Fibroblast of lung (primary cell): ENCODE results near the gene COQ4. TPM values are rescaled to one million over a fixed set of nuclear protein-coding genes. Genes with fewer than 3 reads are reported as not detected.
"Not testable (repeated sequence)": the region's sequence is repeated elsewhere in the genome, so short reads cannot be mapped to it uniquely, and the experiment has no call there.

Experiments
- DNase-seq, 2 donors: peaks; one replicate each; pipeline versions ENCODE4 v3.0.0 to v3.0.0-alpha.2; 2010; ENCODE audit warnings: low read depth in 2 of 2
- H2AFZ ChIP-seq: 2 replicates; pipeline ENCODE4 v1.5.1; 2012; ENCODE audit warnings: low read length, control low read depth, inconsistent platforms
- H3K27ac ChIP-seq: 2 replicates; pipeline ENCODE4 v1.5.1; 2011; ENCODE audit warnings: low read length, control low read depth; ENCODE audit not compliant: insufficient read depth
- H3K27me3 ChIP-seq: 2 replicates; pipeline ENCODE4 v1.5.1; 2011; ENCODE audit warnings: mild to moderate bottlenecking, low read length; ENCODE audit not compliant: control insufficient read depth, insufficient read depth
- H3K36me3 ChIP-seq: 2 replicates; pipeline ENCODE4 v1.5.1; 2011; ENCODE audit warnings: low read length; ENCODE audit not compliant: control insufficient read depth, insufficient read depth
- H3K4me1 ChIP-seq: 2 replicates; pipeline ENCODE4 v1.5.1; 2011; ENCODE audit warnings: low read length; ENCODE audit not compliant: control insufficient read depth, insufficient read depth; ENCODE audit errors: extremely low read depth
- H3K4me2 ChIP-seq: 2 replicates; pipeline ENCODE4 v1.5.1; 2011; ENCODE audit warnings: low read length, control low read depth; ENCODE audit not compliant: insufficient read depth; ENCODE audit errors: extremely low read depth
- H3K4me3 ChIP-seq, 4 experiments: fragments of 200-600 bp in 1 of 4; sonication (generic) in 1 of 4; replicated peaks in 1 of 4; 2 replicates each; pipeline ENCODE4 v1.5.1; 2011 to 2016; ENCODE audit warnings: low read length in 4 of 4, low read depth in 3 of 4, mild to moderate bottlenecking in 3 of 4, control low read depth in 2 of 4, inconsistent platforms in 1 of 4, mixed read lengths in 1 of 4; ENCODE audit not compliant: insufficient read depth in 1 of 4; ENCODE audit errors: control extremely low read depth in 1 of 4
- H3K79me2 ChIP-seq: 2 replicates; pipeline ENCODE4 v1.5.1; 2012; ENCODE audit warnings: mild to moderate bottlenecking, low read length, inconsistent platforms; ENCODE audit not compliant: control insufficient read depth, insufficient read depth
- H3K9ac ChIP-seq: 2 replicates; pipeline ENCODE4 v1.5.1; 2011; ENCODE audit warnings: mild to moderate bottlenecking, low read length, control low read depth; ENCODE audit not compliant: insufficient read depth
- H3K9me3 ChIP-seq: 2 replicates; pipeline ENCODE4 v1.5.1; 2012; ENCODE audit warnings: low read depth, low read length; ENCODE audit not compliant: control insufficient read depth, insufficient read depth
- H4K20me1 ChIP-seq: 2 replicates; pipeline ENCODE4 v1.5.1; 2011; ENCODE audit warnings: low read length; ENCODE audit not compliant: control insufficient read depth, insufficient read depth; ENCODE audit errors: extremely low read depth
- EZH2 ChIP-seq: IDR thresholded peaks from 2 replicates; pipeline ENCODE4 v1.5.1; 2012; ENCODE audit warnings: low read length, control low read depth, mild to moderate bottlenecking; ENCODE audit errors: missing control alignments
- polyA plus RNA-seq, 2 donors: library from polyadenylated mRNA; depleted of rRNA in 1 of 2; stranded (reverse) in 1 of 2; unstranded in 1 of 2; fragments of >200 nt; gene quantifications; 2 replicates each; pipeline ENCODE4 v1.2.1, GENCODE V29; 2011 to 2012; ENCODE audit warnings: missing spikeins in 1 of 2
- total RNA-seq: library from RNA; depleted of rRNA; stranded (reverse); fragments of >200 nt; gene quantifications from 2 replicates; pipeline ENCODE4 v1.2.1, GENCODE V29; 2014
- TF ChIP-seq, protein P1 (sequence below), 2 donors: IDR thresholded peaks in 1 of 2; conservative IDR thresholded peaks in 1 of 2; 1 replicate in 1 of 2; 2 replicates in 1 of 2; pipeline ENCODE4 v1.5.1; 2011 to 2012; ENCODE audit warnings: low read length in 2 of 2, control low read depth in 1 of 2, inconsistent platforms in 1 of 2, low read depth in 1 of 2, mild to moderate bottlenecking in 1 of 2

The COQ4 gene
- total and polyA plus RNA-seq, 2 donors (not counting 1 experiment from before 2014, with no cell fraction given), result 11.2 to 18.7 TPM

DNA sequence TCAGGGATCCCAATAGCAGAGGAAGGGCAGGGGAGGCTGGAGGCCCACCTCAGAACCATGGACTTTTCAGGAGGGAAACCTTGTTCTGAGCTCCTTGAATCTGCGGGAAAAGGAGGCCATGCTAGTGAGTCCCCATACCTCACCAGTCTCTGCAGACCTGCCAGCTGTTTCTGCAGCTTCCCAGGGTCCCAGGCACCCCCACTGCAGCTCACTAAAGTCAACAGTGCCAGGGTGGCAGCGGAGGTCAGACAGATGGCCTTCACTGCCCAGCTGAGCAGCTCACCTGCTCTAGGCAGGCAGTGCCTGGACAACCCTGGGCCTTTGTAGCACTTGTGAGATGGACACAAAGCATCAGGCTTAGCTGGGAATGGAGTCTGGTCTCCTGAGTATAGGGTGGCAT is 13.3 kb downstream of the COQ4 start:
- Histone ChIP-seq H3K27ac (no peak overlapping the region), H3K4me3 (no peak overlapping the region), H2AFZ (no peak overlapping the region), H3K27me3 (no peaks in the 10 kb centered on the region), H3K9ac (no peak overlapping the region), H4K20me1 (no peaks in the 10 kb centered on the region), H3K4me1 (no peaks in the 10 kb centered on the region), H3K4me2 (no peak overlapping the region), H3K36me3 (peaks cover 1% of the 10 kb centered on the region), H3K79me2 (no peaks in the 10 kb centered on the region), H3K9me3 (no peaks in the 10 kb centered on the region)
- no peak for TF ChIP-seq EZH2
- TF ChIP-seq, protein P1, sequence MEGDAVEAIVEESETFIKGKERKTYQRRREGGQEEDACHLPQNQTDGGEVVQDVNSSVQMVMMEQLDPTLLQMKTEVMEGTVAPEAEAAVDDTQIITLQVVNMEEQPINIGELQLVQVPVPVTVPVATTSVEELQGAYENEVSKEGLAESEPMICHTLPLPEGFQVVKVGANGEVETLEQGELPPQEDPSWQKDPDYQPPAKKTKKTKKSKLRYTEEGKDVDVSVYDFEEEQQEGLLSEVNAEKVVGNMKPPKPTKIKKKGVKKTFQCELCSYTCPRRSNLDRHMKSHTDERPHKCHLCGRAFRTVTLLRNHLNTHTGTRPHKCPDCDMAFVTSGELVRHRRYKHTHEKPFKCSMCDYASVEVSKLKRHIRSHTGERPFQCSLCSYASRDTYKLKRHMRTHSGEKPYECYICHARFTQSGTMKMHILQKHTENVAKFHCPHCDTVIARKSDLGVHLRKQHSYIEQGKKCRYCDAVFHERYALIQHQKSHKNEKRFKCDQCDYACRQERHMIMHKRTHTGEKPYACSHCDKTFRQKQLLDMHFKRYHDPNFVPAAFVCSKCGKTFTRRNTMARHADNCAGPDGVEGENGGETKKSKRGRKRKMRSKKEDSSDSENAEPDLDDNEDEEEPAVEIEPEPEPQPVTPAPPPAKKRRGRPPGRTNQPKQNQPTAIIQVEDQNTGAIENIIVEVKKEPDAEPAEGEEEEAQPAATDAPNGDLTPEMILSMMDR (conservative IDR thresholded peaks at IDR 0.05 in 1 of 2, IDR thresholded peaks at IDR 0.05 in 1 of 2; ENCODE audit: low read depth in 1 of 2, low read length in 2 of 2), result no peak
- DNase-seq, result no peak

DNA sequence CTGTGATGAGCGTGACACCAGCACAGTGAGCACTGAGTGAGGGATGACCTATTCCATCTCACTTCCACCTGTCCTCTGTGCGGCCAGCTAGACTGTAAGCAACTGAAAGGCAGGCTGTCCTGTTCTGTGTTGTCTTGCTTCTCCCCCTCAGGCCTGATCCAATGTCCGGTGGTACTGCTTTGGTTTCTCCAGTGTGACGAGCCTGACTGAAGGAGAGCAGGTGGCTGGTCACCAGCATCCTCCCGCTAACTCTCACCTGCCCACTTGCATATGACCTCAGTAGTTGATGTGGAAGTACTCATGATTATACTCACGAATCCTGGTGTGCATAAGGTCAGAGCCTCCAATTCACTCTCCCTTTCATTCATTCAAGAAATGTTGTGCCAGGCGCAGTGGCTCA is 15.3 kb downstream of the COQ4 start:
- DNase-seq, result no peak
- Histone ChIP-seq H3K9me3 (no peaks in the 10 kb centered on the region), H3K79me2 (no peaks in the 10 kb centered on the region), H3K9ac (no peak overlapping the region), H3K27ac (no peak overlapping the region), H4K20me1 (no peaks in the 10 kb centered on the region), H2AFZ (no peak overlapping the region), H3K4me3 (no peak overlapping the region), H3K27me3 (no peaks in the 10 kb centered on the region), H3K4me1 (peaks cover 2% of the 10 kb centered on the region), H3K4me2 (no peak overlapping the region), H3K36me3 (no peaks in the 10 kb centered on the region)
- TF ChIP-seq EZH2, result no peak
- TF ChIP-seq, protein P1 (conservative IDR thresholded peaks at IDR 0.05 in 1 of 2, IDR thresholded peaks at IDR 0.05 in 1 of 2; ENCODE audit: low read depth in 1 of 2, low read length in 2 of 2), result no peak

DNA sequence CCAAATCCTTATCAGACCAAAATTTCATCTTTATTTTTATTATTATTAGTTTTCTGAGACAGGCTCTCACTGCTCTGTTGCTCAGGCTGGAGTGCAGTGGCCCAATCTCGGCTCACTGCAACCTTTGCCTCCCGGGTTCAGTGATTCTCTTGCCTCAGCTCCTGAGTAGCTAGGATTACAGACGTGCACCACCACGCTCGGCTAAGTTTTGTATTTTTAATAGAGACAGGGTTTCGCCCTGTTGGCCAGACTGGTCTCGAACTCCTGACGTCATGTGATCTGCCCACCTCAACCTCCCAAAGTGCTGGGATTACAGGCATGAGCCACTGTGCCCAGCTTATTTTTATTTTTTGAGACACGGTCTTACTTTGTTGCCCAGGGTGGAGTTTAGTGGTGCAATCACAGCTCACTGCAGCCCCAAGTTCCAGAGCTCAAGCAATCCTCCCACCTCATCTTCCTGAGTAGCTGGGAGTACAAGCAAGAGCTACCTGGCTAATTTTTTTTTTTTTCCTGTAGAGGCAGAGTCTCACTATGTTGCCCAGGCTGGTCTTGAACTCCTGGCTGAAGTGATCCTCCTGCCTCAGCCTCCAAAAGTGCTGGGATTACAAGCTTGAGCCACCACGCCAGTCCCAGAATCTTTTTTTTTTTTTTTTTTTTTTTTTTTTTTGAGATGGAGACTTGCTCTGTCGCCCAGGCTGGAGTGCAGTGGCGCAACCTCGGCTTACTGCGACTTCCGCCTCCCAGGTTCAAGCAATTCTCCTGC is 16.4 kb downstream of the COQ4 start:
- H3K27ac ChIP-seq, H3K36me3 ChIP-seq, H3K79me2 ChIP-seq, H3K9me3 ChIP-seq, H3K4me2 ChIP-seq, H3K9ac ChIP-seq, H4K20me1 ChIP-seq, H3K4me1 ChIP-seq, H3K4me3 ChIP-seq, H2AFZ ChIP-seq, H3K27me3 ChIP-seq, DNase-seq: not testable (repeated sequence)
